ENCODE measurements around the gene EIF3F. TPM values are rescaled to one million over a fixed set of nuclear protein-coding genes. Genes with fewer than 3 reads are reported as not detected.

The EIF3F gene
- total RNA-seq, 1 donor from 2014 or later = 324 TPM

GRCh38 chr11:8028766-8029165, 41.6 kb downstream of the EIF3F start:
- Mint-ChIP-seq H3K27me3 (peaks cover 29% of the 10 kb centered on the region), H3K9me3 (no peaks in the 10 kb centered on the region), H3K27ac (no peak overlapping the region), H3K4me1 (ENCODE audit: unreplicated experiment) (peaks cover 13% of the 10 kb centered on the region), H3K4me3 (no peak overlapping the region), H3K36me3 (no peaks in the 10 kb centered on the region)
- no peak for DNase-seq (ENCODE audit: extremely low spot score, unreplicated experiment)
- TF ChIP-seq CTCF (conservative IDR thresholded peaks at IDR 0.05) = no peak

GRCh38 chr11:8030526-8031247, 43.5 kb downstream of the EIF3F start:
- no peak for TF ChIP-seq CTCF (conservative IDR thresholded peaks at IDR 0.05)
- no peak for DNase-seq (ENCODE audit: extremely low spot score, unreplicated experiment)
- H3K9me3 Mint-ChIP-seq = no peaks in the 10 kb centered on the region
- peak overlapping the region; percentile 69 for H3K27ac Mint-ChIP-seq
- peaks cover 24% of the 10 kb centered on the region for H3K4me1 Mint-ChIP-seq (ENCODE audit: unreplicated experiment)
- H3K36me3 Mint-ChIP-seq = no peaks in the 10 kb centered on the region
- peaks cover 29% of the 10 kb centered on the region for H3K27me3 Mint-ChIP-seq
- no peak overlapping the region for H3K4me3 Mint-ChIP-seq

GRCh38 chr11:8031248-8032115, 44.3 kb downstream of the EIF3F start:
- H3K4me1 Mint-ChIP-seq (ENCODE audit: unreplicated experiment) = peaks cover 24% of the 10 kb centered on the region
- no peaks in the 10 kb centered on the region for H3K9me3 Mint-ChIP-seq
- H3K4me3 Mint-ChIP-seq = no peak overlapping the region
- H3K27ac Mint-ChIP-seq = peak overlapping the region; percentile 69
- peak; percentile 68 for DNase-seq (ENCODE audit: extremely low spot score, unreplicated experiment)
- H3K36me3 Mint-ChIP-seq = no peaks in the 10 kb centered on the region
- no peak for TF ChIP-seq CTCF (conservative IDR thresholded peaks at IDR 0.05)
- H3K27me3 Mint-ChIP-seq = peaks cover 25% of the 10 kb centered on the region

- Mint-ChIP-seq H3K36me3 (no peaks in the 10 kb centered on the region), H3K4me3 (no peak overlapping the region), H3K27ac (no peak overlapping the region), H3K9me3 (no peaks in the 10 kb centered on the region), H3K27me3 (peaks cover 23% of the 10 kb centered on the region), H3K4me1 (ENCODE audit: unreplicated experiment) (peaks cover 24% of the 10 kb centered on the region)
- TF ChIP-seq CTCF (conservative IDR thresholded peaks at IDR 0.05) = no peak
- no peak for DNase-seq (ENCODE audit: extremely low spot score, unreplicated experiment)
Measured at GRCh38 chr11:8032122-8032521, 45.0 kb downstream of the EIF3F start.

- no peaks in the 10 kb centered on the region for H3K36me3 Mint-ChIP-seq
- H3K27me3 Mint-ChIP-seq = peaks cover 28% of the 10 kb centered on the region
- no peak for TF ChIP-seq CTCF (conservative IDR thresholded peaks at IDR 0.05)
- H3K27ac Mint-ChIP-seq = peak overlapping the region; percentile 56
- H3K4me3 Mint-ChIP-seq = no peak overlapping the region
- H3K9me3 Mint-ChIP-seq = no peaks in the 10 kb centered on the region
- DNase-seq (ENCODE audit: extremely low spot score, unreplicated experiment) = peak; percentile 57
- H3K4me1 Mint-ChIP-seq (ENCODE audit: unreplicated experiment) = peaks cover 24% of the 10 kb centered on the region
Measured at GRCh38 chr11:8032576-8033304, 45.6 kb downstream of the EIF3F start.
